CD4-positive, alpha-beta T cell treated with Interleukin-17A for 1 hour (primary cell): ENCODE measurements around the gene MAGEA6.
"Not testable (repeated sequence)": the region's sequence is repeated elsewhere in the genome, so short reads cannot be mapped to it uniquely, and the experiment has no call there.

Source experiments
- DNase-seq: peaks from one replicate; pipeline ENCODE4 v3.0.0-alpha.2; 2020

Gene MAGEA6

DNA sequence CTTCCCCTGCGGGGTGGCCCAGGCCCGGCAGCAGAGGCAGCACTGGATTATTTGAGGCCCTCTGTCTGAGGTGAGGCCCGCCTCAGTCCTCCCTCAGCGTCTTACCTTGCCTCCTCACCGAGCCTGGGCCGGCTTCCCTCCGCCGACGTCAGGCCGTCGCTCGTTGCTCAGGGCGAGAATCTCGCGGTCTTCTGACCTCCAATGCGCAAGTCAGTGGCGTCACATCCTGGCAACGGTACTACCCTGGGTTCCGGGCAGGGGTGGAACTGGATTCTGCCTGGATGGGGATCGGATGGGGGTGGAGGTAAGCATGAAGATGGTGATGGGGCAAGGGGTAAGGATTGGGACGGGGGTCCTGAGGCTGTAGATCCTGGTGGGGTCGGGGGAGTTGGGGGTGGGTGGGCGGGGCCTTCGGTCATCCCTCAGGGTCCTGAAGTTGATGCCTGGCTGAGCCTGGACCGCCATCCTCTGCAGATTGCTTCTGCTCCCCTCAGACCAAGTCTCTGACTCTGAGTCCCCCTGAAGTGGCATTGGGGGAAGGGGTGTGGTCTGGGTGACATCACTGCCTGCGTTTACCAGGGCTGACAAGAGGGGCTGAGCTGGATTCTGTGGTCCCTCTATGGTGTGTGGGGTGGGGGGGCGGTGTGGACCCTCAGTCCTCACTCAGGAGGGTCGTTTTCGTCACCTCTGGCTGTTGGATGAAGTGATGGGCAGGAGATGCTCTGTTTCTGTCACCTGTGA, at the start of gene MAGEA6:
TSS of gene MAGEA6 (minus strand) at position 141 of the 741 bp plus-strand sequence. CDS start 2,039 bp downstream, outside the sequence.
- not testable (repeated sequence) for DNase-seq

- no peak for DNase-seq
These were observed 49.8 kb upstream of the MAGEA6 start for GRCh38 chrX:152819266-152819665.

DNA sequence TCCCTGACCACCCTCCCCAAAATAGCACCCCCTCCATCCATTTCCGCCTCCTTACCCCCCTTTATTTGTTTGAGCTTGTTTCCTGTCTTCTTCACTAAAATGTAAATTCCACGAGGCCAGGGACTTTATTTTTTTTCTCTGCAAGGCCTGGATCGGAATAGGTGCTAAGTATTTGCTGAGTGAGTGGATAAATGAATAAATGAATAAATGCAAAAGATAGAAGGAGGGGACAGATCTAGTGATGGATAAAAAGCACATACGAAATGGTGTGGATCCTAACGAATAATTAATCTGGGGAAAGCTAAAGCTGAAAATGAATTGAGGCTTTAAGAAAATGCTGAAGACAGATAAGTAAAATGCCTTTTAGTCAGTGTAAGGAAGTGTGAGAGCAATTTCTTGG, 48.9 kb upstream of the MAGEA6 start:
- no peak for DNase-seq

GRCh38 chrX:152817078-152817764, 47.7 kb upstream of the MAGEA6 start:
- DNase-seq, result no peak

GRCh38 chrX:152814048-152814447, 44.6 kb upstream of the MAGEA6 start:
- DNase-seq, result no peak

DNA sequence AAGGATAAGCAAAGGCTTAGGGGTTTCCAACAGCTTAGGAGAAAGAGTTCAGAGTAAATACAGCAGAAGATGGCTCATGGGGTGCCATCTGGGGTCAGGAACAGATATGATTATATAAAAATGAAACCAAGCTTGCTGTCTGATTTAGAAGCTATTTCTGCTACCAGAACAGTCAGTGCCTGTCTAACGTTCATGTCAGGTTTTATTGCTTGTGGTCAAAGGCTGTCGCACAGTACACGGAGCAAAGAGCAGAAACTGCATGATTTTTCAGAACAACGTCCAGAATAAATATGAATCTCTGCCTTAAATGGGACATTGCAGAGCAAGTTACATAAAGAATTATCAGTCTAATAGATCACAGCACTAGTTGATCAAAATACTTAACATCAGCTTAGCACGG, 43.7 kb upstream of the MAGEA6 start:
- DNase-seq, result no peak

GRCh38 chrX:152810403-152810802, 40.9 kb upstream of the MAGEA6 start:
- DNase-seq, result no peak

GRCh38 chrX:152806035-152806434, 36.5 kb upstream of the MAGEA6 start:
- DNase-seq, result no peak

- DNase-seq, result no peak
These were observed 29.5 kb upstream of the MAGEA6 start for GRCh38 chrX:152798945-152799344.

DNA sequence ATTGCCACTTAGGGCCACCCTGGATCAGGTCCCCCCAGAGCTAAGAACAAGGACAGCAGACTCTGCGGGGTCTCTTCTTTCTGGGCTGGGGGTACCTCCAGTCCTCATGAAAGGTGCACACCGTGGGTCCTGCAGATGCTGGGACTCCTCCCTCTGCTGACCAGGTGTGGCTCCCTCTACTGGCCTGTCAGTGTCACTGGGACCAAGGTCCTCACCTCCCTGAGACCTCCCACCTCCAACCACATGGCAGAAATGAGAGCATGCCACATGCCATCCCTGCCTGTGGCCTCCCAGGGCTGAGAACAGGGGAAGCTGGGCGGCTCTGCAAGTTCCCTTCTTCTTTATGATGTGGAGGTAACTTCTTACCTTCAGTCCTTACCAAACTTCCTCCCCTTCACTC, 17.6 kb upstream of the MAGEA6 start:
- DNase-seq, result not testable (repeated sequence)

- not testable (repeated sequence) for DNase-seq
These were observed 2.9 kb downstream of the MAGEA6 start for GRCh38 chrX:152766562-152766961.

DNA sequence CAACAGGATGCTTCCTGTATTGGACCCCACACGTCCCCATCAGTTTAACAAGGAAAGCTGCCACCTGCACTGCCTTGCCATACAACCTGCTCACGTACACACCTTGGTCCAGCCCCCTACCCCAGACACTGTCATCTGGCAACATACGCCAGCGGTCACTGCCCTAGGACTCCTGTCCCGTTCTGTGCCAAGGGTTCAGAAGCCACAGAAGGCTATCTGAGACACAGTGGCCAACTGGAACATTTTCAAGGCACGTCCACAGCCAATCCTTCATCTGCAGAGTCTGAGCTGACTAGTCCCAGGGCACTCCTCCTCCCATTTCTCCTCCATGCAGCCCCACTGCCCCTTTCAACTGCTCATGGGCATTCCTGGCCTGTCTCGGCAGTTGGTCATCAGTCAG, 7.9 kb downstream of the MAGEA6 start:
- DNase-seq, result not testable (repeated sequence)

DNA sequence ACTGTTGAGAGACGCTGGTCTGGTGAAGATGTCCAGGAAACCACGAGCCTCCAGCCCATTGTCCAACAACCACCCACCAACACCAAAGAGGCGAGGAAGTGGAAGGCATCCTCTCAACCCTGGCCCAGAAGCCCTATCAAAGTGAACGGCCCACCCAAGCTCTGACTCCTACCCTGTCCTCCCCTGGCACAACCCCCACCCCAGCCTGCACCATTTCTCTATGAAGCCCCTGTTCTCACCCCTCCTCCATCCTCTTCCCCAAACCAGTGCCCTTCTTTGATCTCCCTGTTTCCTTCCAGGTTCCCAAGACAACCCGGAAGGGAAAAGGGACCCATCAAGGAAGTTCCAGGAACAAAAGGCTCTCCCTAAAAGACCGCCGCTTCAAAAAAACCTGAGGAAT, 9.9 kb downstream of the MAGEA6 start:
- not testable (repeated sequence) for DNase-seq

GRCh38 chrX:152758918-152759317, 10.6 kb downstream of the MAGEA6 start, which contains the start of gene CSAG3:
Gene CSAG3 (plus strand): TSS chrX:152759218.
- not testable (repeated sequence) for DNase-seq

DNA sequence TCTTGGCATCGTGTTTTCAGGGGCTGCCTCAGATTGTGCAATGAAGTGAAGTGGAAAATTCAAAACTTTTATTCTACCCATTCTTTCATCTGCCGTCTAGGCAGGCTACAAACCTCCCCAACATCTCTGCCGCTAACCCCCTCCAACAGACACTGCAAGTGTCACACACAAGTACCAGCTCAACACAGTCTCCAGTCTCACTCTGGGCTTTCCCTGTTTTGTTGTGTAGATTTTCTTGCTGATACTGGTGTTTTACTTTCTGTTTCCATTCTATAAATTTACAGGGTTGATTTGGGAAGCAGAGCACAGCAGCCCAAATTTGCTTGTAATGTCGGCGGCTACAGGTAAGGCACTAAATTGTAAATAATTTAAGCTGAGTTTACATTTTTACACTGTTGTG, 14.6 kb downstream of the MAGEA6 start:
- DNase-seq, result not testable (repeated sequence)

DNA sequence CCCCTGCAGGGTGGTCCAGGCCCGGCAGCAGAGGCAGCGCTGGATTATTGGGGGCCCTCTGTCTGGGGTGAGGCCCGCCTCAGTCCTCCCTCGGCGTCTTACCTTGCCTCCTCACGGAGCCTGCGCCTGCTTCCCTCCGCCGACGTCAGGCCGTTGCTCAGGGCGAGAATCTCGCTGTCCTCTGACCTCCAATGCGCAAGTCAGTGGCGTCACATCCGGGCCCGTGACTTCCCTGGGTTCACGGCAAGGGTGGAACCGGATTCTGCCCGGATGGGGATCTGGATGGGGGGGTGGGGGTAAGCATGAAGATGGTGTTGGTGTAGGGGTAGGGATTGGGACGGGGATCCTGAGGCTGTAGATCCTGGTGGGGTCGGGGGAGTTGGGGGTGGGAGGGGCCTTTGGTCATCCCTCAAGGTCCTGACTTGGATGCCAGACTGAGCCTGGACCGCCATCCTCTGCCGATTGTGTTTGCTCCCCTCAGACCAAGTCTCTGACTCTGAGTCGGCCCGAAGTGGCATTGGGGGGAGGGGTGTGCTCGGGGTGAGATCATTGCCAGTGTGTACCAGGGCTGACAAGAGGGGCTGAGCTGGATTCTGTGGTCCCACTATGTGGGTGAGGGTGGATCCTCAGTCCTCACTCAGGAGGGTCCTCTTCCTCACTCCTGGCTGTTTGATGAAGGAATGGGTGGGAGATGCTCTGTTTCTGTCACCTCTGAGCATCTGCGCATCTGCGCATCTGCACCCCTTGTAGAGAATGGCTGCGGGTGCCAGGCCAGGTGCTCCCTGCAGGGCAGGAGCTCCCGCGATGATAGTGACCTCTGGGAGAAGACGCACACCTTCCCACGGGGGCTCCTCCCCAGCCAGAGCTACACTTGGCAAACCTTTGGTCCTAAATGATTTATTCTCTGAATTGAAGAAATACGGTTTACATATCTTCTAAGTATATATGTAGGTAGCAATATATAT, 15.5 kb downstream of the MAGEA6 start, which contains the start of gene MAGEA2:
TSS of gene MAGEA2 (minus strand) at position 157 of the 965 bp plus-strand sequence. CDS start 2,479 bp downstream, outside the sequence.
- DNase-seq, result not testable (repeated sequence)

DNA sequence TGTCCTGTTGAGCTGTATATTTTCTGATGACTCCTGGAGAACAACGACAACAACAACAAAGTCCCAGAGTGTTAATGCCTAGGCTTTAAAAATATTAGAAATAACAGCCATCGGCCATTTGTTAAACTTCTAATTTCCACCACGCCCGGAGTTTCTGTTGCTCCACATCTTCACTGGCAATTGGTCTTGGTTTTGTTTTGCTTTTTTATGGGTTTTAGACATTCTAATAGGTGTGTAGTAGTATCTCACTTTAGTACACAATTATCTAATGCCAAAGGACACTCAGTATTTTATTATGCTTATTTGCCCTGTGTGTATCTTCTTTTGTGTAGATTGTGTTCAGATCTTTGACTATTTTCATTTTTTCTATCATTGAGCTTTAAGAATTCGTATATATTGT, 30.9 kb downstream of the MAGEA6 start:
- no peak for DNase-seq

DNA sequence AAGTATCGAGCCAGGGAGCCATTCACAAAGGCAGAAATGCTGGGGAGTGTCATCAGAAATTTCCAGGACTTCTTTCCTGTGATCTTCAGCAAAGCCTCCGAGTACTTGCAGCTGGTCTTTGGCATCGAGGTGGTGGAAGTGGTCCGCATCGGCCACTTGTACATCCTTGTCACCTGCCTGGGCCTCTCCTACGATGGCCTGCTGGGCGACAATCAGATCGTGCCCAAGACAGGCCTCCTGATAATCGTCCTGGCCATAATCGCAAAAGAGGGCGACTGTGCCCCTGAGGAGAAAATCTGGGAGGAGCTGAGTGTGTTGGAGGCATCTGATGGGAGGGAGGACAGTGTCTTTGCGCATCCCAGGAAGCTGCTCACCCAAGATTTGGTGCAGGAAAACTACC, 33.0 kb downstream of the MAGEA6 start:
- DNase-seq, result not testable (repeated sequence)

- no peak for DNase-seq
These were observed 33.5 kb downstream of the MAGEA6 start for GRCh38 chrX:152735860-152736511.

DNA sequence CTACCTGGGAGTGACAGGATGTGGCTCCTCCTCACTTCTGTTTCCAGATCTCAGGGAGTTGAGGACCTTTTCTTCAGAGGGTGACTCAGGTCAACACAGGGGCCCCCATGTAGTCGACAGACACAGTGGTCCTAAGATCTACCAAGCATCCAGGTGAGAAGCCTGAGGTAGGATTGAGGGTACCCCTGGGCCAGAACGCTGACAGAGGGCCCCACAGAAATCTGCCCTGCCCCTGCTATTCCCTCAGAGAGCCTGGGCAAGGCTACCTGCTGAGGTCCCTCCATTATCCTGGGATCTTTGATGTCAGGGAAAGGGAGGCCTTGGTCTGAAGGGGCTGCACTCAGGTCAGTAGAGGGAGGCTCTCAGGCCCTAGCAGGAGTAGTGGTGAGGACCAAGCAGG, 34.4 kb downstream of the MAGEA6 start:
- no peak for DNase-seq

- DNase-seq, result not testable (repeated sequence)
These were observed 35.2 kb downstream of the MAGEA6 start for GRCh38 chrX:152734143-152734858.
